C4-2B (cell line): ENCODE results near the gene PSME4.
"Not testable (repeated sequence)": the region's sequence is repeated elsewhere in the genome, so short reads cannot be mapped to it uniquely, and the experiment has no call there.

Source experiments
- H3K27ac ChIP-seq: fragments of 450-650 bp; 2 replicates; pipeline ENCODE4 v1.5.1; 2017
- ZFX ChIP-seq: fragments of 450-650 bp; IDR thresholded peaks from 2 replicates; pipeline ENCODE4 v1.6.1; 2017
- TF ChIP-seq, protein P1 (sequence below): fragments of 450-650 bp; conservative IDR thresholded peaks from 2 replicates; pipeline ENCODE4 v1.5.1; 2017; ENCODE audit warnings: mild to moderate bottlenecking

The PSME4 gene

DNA sequence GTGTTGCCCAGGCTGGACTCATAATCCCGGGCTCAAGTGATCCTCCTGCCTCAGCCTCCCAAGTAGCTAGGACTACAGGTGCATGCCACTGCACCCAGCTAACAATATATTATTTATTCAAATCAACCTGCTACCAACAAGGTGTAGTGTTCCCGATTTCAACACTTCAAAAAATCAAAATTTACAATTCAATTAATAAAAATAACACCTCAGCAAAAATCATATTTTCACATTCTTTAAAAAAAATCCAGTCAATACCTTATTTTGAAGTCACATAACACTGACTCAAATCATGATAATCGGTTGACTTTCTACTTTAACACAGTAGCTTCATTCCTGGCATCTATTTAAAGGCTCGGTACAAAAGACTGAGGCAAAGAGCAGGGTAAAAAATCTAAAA lies 118.3 kb downstream of the PSME4 start:
- TF ChIP-seq, protein P1, sequence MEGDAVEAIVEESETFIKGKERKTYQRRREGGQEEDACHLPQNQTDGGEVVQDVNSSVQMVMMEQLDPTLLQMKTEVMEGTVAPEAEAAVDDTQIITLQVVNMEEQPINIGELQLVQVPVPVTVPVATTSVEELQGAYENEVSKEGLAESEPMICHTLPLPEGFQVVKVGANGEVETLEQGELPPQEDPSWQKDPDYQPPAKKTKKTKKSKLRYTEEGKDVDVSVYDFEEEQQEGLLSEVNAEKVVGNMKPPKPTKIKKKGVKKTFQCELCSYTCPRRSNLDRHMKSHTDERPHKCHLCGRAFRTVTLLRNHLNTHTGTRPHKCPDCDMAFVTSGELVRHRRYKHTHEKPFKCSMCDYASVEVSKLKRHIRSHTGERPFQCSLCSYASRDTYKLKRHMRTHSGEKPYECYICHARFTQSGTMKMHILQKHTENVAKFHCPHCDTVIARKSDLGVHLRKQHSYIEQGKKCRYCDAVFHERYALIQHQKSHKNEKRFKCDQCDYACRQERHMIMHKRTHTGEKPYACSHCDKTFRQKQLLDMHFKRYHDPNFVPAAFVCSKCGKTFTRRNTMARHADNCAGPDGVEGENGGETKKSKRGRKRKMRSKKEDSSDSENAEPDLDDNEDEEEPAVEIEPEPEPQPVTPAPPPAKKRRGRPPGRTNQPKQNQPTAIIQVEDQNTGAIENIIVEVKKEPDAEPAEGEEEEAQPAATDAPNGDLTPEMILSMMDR = no peak
- no peak for TF ChIP-seq ZFX
- no peak overlapping the region for H3K27ac ChIP-seq

DNA sequence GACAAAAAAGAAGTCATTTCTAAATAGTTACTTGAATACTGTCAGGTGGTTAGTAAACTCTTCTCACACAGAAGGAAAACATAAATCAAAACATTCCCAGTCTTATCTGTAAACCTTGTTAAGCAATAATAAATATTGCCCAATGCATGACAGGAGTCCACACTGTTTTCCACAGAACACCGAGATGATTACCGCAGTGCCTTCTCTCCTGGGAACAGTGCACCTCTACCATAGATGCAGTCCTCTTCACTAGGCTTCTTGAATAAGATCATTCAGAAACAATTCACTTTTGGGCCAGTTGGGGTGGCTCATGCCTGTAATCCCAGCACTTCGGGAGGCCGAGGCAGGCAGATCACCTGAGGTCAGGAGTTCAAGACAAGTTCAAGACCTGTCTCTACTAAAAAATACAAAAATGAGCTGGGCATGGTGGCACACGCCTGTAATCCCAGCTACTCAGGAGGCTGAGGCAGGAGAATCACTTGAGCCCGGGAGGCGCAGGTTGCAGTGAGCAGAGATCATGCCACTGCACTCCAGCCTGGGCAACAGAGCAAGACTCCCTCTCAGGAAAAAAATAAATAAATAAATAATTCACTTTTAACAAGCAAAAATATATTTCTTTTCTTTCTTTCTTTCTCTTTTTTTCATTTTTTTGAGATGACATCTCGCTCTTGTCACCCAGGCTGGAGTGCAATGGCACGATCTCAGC lies 119.6 kb downstream of the PSME4 start:
- not testable (repeated sequence) for H3K27ac ChIP-seq

DNA sequence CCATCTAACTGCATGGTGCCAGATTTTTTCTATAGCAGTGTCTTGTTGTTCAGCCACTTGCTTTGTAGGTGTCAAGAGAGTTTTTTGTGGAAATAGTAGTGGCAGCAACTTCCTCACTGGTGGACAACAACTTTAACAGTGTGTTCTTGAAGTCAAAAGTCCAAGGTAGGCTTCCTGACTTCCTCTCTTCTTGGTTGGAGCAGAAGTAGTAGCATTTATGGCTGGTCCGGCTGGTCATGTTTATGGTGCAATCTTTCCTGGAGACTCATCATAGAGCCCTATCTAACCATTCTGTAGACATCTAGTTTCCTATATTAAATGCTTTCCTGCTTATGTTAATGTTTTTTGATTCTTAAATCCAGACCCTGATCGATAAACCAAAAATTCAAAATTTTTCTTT lies 122.7 kb downstream of the PSME4 start:
- TF ChIP-seq ZFX = no peak
- TF ChIP-seq, protein P1 = no peak

GRCh38 chr2:53843595-53843994 lies 127.2 kb downstream of the PSME4 start:
- TF ChIP-seq, protein P1 = no peak
- no peak for TF ChIP-seq ZFX
- no peak overlapping the region for H3K27ac ChIP-seq

More for the DNA sequence above, 122.7 kb downstream of the PSME4 start:
- no peak overlapping the region for H3K27ac ChIP-seq

GRCh38 chr2:53842891-53843290 lies 127.9 kb downstream of the PSME4 start:
- no peak overlapping the region for H3K27ac ChIP-seq
- no peak for TF ChIP-seq ZFX
- TF ChIP-seq, protein P1 = no peak

GRCh38 chr2:53841651-53842050 lies 129.1 kb downstream of the PSME4 start:
- not testable (repeated sequence) for H3K27ac ChIP-seq

GRCh38 chr2:53840580-53840979 lies 130.2 kb downstream of the PSME4 start:
- no peak for TF ChIP-seq ZFX
- TF ChIP-seq, protein P1 = no peak
- H3K27ac ChIP-seq = no peak overlapping the region

- H3K27ac ChIP-seq = not testable (repeated sequence)
Observed at GRCh38 chr2:53829980-53830290, 140.9 kb downstream of the PSME4 start.

GRCh38 chr2:53829273-53829979 lies 141.4 kb downstream of the PSME4 start:
- TF ChIP-seq, protein P1 = no peak
- no peak for TF ChIP-seq ZFX
- H3K27ac ChIP-seq = no peak overlapping the region
